KMS-11 (cell line): Measurements from ENCODE around the gene GPR68.

Source experiments
- H2AFZ ChIP-seq: fragments of 200-600 bp; sonication (generic); 2 replicates; pipeline ENCODE4 v1.6.1; 2016; ENCODE audit warnings: antibody characterized with exemption, mixed run types, low read depth
- H3K27ac ChIP-seq: fragments of 200-600 bp; sonication (generic); 2 replicates; pipeline ENCODE4 v1.6.1; 2016; ENCODE audit warnings: mild to moderate bottlenecking, mixed run types
- H3K27me3 ChIP-seq: fragments of 200-600 bp; sonication (generic); 2 replicates; pipeline ENCODE4 v1.6.1; 2017; ENCODE audit warnings: mild to moderate bottlenecking, low read depth, mixed run types, moderate library complexity; ENCODE audit not compliant: insufficient read depth
- H3K36me3 ChIP-seq: fragments of 200-600 bp; sonication (generic); 2 replicates; pipeline ENCODE4 v1.6.1; 2017; ENCODE audit warnings: mild to moderate bottlenecking, mixed run types; ENCODE audit not compliant: insufficient read depth
- H3K4me1 ChIP-seq: fragments of 200-600 bp; sonication (generic); 2 replicates; pipeline ENCODE4 v1.6.1; 2016; ENCODE audit warnings: mild to moderate bottlenecking, low read depth, mixed run types; ENCODE audit not compliant: poor library complexity, severe bottlenecking
- H3K4me2 ChIP-seq: fragments of 200-600 bp; sonication (generic); 2 replicates; pipeline ENCODE4 v1.7.0; 2016; ENCODE audit warnings: mild to moderate bottlenecking, mixed run types
- H3K4me3 ChIP-seq: fragments of 200-600 bp; sonication (generic); IDR thresholded peaks from 2 replicates; pipeline ENCODE4 v1.6.1; 2017; ENCODE audit warnings: low read depth, low read length, mixed read lengths; ENCODE audit not compliant: insufficient read depth
- H3K79me2 ChIP-seq: fragments of 200-600 bp; sonication (generic); 2 replicates; pipeline ENCODE4 v1.6.1; 2016; ENCODE audit warnings: low read depth, mixed run types; ENCODE audit not compliant: insufficient read depth
- H3K9ac ChIP-seq: fragments of 200-600 bp; sonication (generic); 2 replicates; pipeline ENCODE4 v1.6.1; 2016; ENCODE audit warnings: mild to moderate bottlenecking, mixed run types
- H4K20me1 ChIP-seq: fragments of 200-600 bp; sonication (generic); 2 replicates; pipeline ENCODE4 v1.6.1; 2016; ENCODE audit warnings: mild to moderate bottlenecking, mixed run types; ENCODE audit not compliant: insufficient read depth
- CTCF ChIP-seq: fragments of 200-600 bp; sonication (generic); conservative IDR thresholded peaks from 2 replicates; pipeline ENCODE4 v1.6.1; 2017; ENCODE audit warnings: low read depth, mild to moderate bottlenecking, antibody characterized with exemption, low read length, moderate library complexity, mixed read lengths

The GPR68 gene

GRCh38 chr14:91264151-91265150 lies 19.9 kb upstream of the GPR68 start:
- Histone ChIP-seq H3K27ac (no peak overlapping the region), H3K27me3 (no peaks in the 10 kb centered on the region), H3K4me1 (no peaks in the 10 kb centered on the region), H4K20me1 (no peaks in the 10 kb centered on the region), H3K79me2 (no peaks in the 10 kb centered on the region), H3K9ac (no peak overlapping the region), H2AFZ (no peak overlapping the region), H3K4me2 (no peak overlapping the region), H3K4me3 (no peak overlapping the region), H3K36me3 (no peaks in the 10 kb centered on the region)
- TF ChIP-seq CTCF = no peak

- Histone ChIP-seq H3K27me3 (no peaks in the 10 kb centered on the region), H3K9ac (no peak overlapping the region), H3K4me1 (no peaks in the 10 kb centered on the region), H3K4me3 (no peak overlapping the region), H3K4me2 (no peak overlapping the region), H3K79me2 (no peaks in the 10 kb centered on the region), H4K20me1 (no peaks in the 10 kb centered on the region), H3K36me3 (no peaks in the 10 kb centered on the region), H3K27ac (no peak overlapping the region), H2AFZ (no peak overlapping the region)
- TF ChIP-seq CTCF = no peak
Observed at GRCh38 chr14:91263329-91263728, 18.8 kb upstream of the GPR68 start.

GRCh38 chr14:91261986-91262549 lies 17.6 kb upstream of the GPR68 start:
- TF ChIP-seq CTCF = no peak
- Histone ChIP-seq H3K27ac (no peak overlapping the region), H3K4me2 (no peak overlapping the region), H3K36me3 (no peaks in the 10 kb centered on the region), H3K27me3 (no peaks in the 10 kb centered on the region), H3K4me3 (no peak overlapping the region), H3K9ac (no peak overlapping the region), H2AFZ (no peak overlapping the region), H4K20me1 (no peaks in the 10 kb centered on the region), H3K79me2 (no peaks in the 10 kb centered on the region), H3K4me1 (no peaks in the 10 kb centered on the region)

GRCh38 chr14:91261115-91261514 lies 16.6 kb upstream of the GPR68 start:
- Histone ChIP-seq H3K79me2 (no peaks in the 10 kb centered on the region), H4K20me1 (no peaks in the 10 kb centered on the region), H3K4me1 (no peaks in the 10 kb centered on the region), H3K4me3 (no peak overlapping the region), H3K27ac (no peak overlapping the region), H2AFZ (no peak overlapping the region), H3K27me3 (no peaks in the 10 kb centered on the region), H3K36me3 (no peaks in the 10 kb centered on the region), H3K4me2 (no peak overlapping the region), H3K9ac (no peak overlapping the region)
- TF ChIP-seq CTCF = no peak
